ENCODE data around the gene CNTNAP2.

GRCh38 chr7:146424084-146424483 is 307.5 kb downstream of the CNTNAP2 start:
- no peak for TF ChIP-seq REST (IDR thresholded peaks at IDR 0.05)
- no peak for TF ChIP-seq ZBTB33 (IDR thresholded peaks at IDR 0.05)
- no peak for TF ChIP-seq ATF3 (IDR thresholded peaks at IDR 0.05)
- no peak for TF ChIP-seq CTCF (IDR thresholded peaks at IDR 0.05; ENCODE audit: low read depth, low read length, missing input control)
- TF ChIP-seq MAX (IDR thresholded peaks at IDR 0.05), result no peak
- no peak for TF ChIP-seq SP1 (IDR thresholded peaks at IDR 0.05)
- no peak for TF ChIP-seq JUND (IDR thresholded peaks at IDR 0.05)
- no peak for TF ChIP-seq FOXA1 (IDR thresholded peaks at IDR 0.05)
- TF ChIP-seq FOXA2 (IDR thresholded peaks at IDR 0.05), result no peak
